ENCODE measurements around the gene PARPBP. TPM values are rescaled to one million over a fixed set of nuclear protein-coding genes. Genes with fewer than 3 reads are reported as not detected.

The PARPBP gene
- total and polyA plus RNA-seq, 2 of the 13 experiments (the other 11 are each of a cell fraction or from before 2014, with no cell fraction given), result 6.7 to 28.4 TPM

DNA sequence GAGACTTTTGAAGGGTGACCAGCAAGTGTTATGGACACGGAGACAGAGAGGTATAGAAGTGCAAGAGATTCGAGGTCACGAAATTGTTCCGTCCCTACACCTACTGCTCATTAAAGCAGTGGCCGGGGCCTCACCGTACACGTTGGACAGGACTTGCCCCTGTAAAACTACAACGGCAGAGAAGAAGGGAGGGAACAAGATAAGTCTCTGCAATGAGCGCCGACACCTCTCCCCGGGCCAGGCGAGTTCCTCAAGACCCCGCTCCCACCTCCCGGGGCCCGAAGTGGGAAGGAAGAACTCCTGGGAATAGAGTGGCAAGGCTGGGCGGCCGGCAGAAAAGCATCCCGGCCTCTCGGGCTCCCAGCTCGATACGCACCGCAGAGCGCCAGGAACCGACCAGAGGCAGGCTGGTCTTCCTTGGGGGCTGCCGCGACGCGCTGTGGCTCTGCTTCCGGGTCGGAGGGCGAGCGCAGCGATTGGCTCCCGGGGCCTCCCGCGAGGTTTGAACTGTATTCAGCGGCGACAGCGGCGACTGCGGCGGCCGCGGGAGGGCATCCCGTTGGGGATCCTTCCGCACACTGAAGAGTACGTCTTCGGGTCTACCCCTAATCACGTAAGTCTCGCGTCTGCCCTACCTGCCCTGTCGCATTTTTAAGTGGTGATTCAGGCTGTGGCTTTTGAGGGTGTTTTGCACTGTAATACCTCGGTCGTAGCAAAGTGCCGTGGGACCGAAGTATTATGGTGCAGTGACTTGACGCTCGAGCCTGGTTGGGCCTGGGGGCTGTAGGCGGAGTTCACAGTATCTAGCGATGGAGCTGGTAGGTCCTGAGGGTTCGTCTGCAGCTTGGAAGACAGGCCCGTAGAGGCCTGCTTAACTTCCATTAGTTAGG lies at the start of gene PARPBP, which contains the start of gene NUP37 (continued):
- TF ChIP-seq, protein P1, sequence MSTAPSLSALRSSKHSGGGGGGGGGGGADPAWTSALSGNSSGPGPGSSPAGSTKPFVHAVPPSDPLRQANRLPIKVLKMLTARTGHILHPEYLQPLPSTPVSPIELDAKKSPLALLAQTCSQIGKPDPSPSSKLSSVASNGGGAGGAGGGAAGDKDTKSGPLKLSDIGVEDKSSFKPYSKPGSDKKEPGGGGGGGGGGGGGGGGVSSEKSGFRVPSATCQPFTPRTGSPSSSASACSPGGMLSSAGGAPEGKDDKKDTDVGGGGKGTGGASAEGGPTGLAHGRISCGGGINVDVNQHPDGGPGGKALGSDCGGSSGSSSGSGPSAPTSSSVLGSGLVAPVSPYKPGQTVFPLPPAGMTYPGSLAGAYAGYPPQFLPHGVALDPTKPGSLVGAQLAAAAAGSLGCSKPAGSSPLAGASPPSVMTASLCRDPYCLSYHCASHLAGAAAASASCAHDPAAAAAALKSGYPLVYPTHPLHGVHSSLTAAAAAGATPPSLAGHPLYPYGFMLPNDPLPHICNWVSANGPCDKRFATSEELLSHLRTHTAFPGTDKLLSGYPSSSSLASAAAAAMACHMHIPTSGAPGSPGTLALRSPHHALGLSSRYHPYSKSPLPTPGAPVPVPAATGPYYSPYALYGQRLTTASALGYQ (CRISPR knock-in tag; IDR thresholded peaks at IDR 0.05), result peak; percentile 58; the same call in 1 of the 2 replicates
- no peak for TF ChIP-seq PPARG (CRISPR knock-in tag; conservative IDR thresholded peaks at IDR 0.05)
- TF ChIP-seq ZNF619 (CRISPR knock-in tag; IDR thresholded peaks at IDR 0.05), result no peak
- TF ChIP-seq ZNF589 (CRISPR knock-in tag; conservative IDR thresholded peaks at IDR 0.05), result 0 out of 2 replicates have a peak, but pooled peaks have one; percentile 85
- TF ChIP-seq HDAC1 (CRISPR knock-in tag; IDR thresholded peaks at IDR 0.05), result peak; percentile 95
- TF ChIP-seq, protein P2, sequence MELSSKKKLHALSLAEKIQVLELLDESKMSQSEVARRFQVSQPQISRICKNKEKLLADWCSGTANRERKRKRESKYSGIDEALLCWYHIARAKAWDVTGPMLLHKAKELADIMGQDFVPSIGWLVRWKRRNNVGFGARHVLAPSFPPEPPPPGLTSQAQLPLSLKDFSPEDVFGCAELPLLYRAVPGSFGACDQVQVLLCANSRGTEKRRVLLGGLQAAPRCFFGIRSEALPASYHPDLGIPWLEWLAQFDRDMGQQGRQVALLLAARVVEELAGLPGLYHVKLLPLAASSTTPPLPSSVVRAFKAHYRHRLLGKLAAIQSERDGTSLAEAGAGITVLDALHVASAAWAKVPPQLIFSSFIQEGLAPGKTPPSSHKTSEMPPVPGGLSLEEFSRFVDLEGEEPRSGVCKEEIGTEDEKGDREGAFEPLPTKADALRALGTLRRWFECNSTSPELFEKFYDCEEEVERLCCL (CRISPR knock-in tag; IDR thresholded peaks at IDR 0.05; ENCODE audit: borderline replicate concordance), result 0 out of 2 replicates have a peak, but pooled peaks have one; percentile 48
- TF ChIP-seq, protein P3, sequence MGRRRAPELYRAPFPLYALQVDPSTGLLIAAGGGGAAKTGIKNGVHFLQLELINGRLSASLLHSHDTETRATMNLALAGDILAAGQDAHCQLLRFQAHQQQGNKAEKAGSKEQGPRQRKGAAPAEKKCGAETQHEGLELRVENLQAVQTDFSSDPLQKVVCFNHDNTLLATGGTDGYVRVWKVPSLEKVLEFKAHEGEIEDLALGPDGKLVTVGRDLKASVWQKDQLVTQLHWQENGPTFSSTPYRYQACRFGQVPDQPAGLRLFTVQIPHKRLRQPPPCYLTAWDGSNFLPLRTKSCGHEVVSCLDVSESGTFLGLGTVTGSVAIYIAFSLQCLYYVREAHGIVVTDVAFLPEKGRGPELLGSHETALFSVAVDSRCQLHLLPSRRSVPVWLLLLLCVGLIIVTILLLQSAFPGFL (CRISPR knock-in tag; IDR thresholded peaks at IDR 0.05), result no peak
- TF ChIP-seq CHD4 (IDR thresholded peaks at IDR 0.05; ENCODE audit: borderline replicate concordance, low read length), result no peak
- TF ChIP-seq ZNF75D (CRISPR knock-in tag; IDR thresholded peaks at IDR 0.05; ENCODE audit: borderline replicate concordance), result no peak
- TF ChIP-seq ZNF563 (CRISPR knock-in tag; IDR thresholded peaks at IDR 0.05), result peak; percentile 82
- no peak for TF ChIP-seq BHLHE40 (IDR thresholded peaks at IDR 0.05; ENCODE audit: low read length)
- no peak for TF ChIP-seq ZNF530 (CRISPR knock-in tag; IDR thresholded peaks at IDR 0.05; ENCODE audit: low read depth)
- TF ChIP-seq, protein P4, sequence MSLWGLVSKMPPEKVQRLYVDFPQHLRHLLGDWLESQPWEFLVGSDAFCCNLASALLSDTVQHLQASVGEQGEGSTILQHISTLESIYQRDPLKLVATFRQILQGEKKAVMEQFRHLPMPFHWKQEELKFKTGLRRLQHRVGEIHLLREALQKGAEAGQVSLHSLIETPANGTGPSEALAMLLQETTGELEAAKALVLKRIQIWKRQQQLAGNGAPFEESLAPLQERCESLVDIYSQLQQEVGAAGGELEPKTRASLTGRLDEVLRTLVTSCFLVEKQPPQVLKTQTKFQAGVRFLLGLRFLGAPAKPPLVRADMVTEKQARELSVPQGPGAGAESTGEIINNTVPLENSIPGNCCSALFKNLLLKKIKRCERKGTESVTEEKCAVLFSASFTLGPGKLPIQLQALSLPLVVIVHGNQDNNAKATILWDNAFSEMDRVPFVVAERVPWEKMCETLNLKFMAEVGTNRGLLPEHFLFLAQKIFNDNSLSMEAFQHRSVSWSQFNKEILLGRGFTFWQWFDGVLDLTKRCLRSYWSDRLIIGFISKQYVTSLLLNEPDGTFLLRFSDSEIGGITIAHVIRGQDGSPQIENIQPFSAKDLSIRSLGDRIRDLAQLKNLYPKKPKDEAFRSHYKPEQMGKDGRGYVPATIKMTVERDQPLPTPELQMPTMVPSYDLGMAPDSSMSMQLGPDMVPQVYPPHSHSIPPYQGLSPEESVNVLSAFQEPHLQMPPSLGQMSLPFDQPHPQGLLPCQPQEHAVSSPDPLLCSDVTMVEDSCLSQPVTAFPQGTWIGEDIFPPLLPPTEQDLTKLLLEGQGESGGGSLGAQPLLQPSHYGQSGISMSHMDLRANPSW (CRISPR knock-in tag; IDR thresholded peaks at IDR 0.05; ENCODE audit: borderline replicate concordance), result no peak; the same call in 1 of the 2 replicates
- no peak for TF ChIP-seq ISX (CRISPR knock-in tag; conservative IDR thresholded peaks at IDR 0.05)
- peak; percentile 49; the same call in 1 of the 2 replicates for TF ChIP-seq ETV5 (CRISPR knock-in tag; IDR thresholded peaks at IDR 0.05; ENCODE audit: borderline replicate concordance)
